HG03108 (cell line): ENCODE data around the gene PRCP.
"Not testable (repeated sequence)": the region's sequence is repeated elsewhere in the genome, so short reads cannot be mapped to it uniquely, and the experiment has no call there.

Experiments
- ATAC-seq: cut with Tn5 transposase; IDR thresholded peaks from one replicate; pipeline ENCODE4 v1.9.1; 2021; ENCODE audit warnings: moderate library complexity; ENCODE audit not compliant: unreplicated experiment

PRCP gene

GRCh38 chr11:82873919-82874333 is 26.3 kb downstream of the PRCP start:
- no peak for ATAC-seq

GRCh38 chr11:82872377-82873150 is 27.7 kb downstream of the PRCP start:
- ATAC-seq: no peak

GRCh38 chr11:82871646-82872045 is 28.6 kb downstream of the PRCP start:
- ATAC-seq: no peak

GRCh38 chr11:82869657-82870056 is 30.6 kb downstream of the PRCP start:
- no peak for ATAC-seq

GRCh38 chr11:82867495-82868082 is 32.6 kb downstream of the PRCP start:
- no peak for ATAC-seq

- no peak for ATAC-seq
Measured at GRCh38 chr11:82865841-82866240, 34.4 kb downstream of the PRCP start.

GRCh38 chr11:82864268-82864667 is 36.0 kb downstream of the PRCP start:
- no peak for ATAC-seq

- no peak for ATAC-seq
Measured at GRCh38 chr11:82863209-82863608, 37.0 kb downstream of the PRCP start.

GRCh38 chr11:82862379-82862778 is 37.9 kb downstream of the PRCP start:
- no peak for ATAC-seq

- no peak for ATAC-seq
Measured at GRCh38 chr11:82859750-82860149, 40.5 kb downstream of the PRCP start.

GRCh38 chr11:82858556-82859091 is 41.6 kb downstream of the PRCP start:
- no peak for ATAC-seq

- ATAC-seq: no peak
Measured at GRCh38 chr11:82858133-82858532, 42.1 kb downstream of the PRCP start.

GRCh38 chr11:82857145-82857544 is 43.1 kb downstream of the PRCP start:
- no peak for ATAC-seq

GRCh38 chr11:82855616-82856015 is 44.6 kb downstream of the PRCP start:
- ATAC-seq: no peak

- not testable (repeated sequence) for ATAC-seq
Measured at GRCh38 chr11:82854916-82855315, 45.3 kb downstream of the PRCP start.

- no peak for ATAC-seq
Measured at GRCh38 chr11:82854242-82854641, 46.0 kb downstream of the PRCP start.

GRCh38 chr11:82848829-82849228 is 51.4 kb downstream of the PRCP start:
- no peak for ATAC-seq

GRCh38 chr11:82845356-82846353 is 54.6 kb downstream of the PRCP start:
- no peak for ATAC-seq

- no peak for ATAC-seq
Measured at GRCh38 chr11:82843057-82843795, 57.0 kb downstream of the PRCP start.

- ATAC-seq: no peak
Measured at GRCh38 chr11:82842019-82842418, 58.2 kb downstream of the PRCP start.
